GM12891 (cell line): ENCODE results near the gene STAC.
"Not testable (repeated sequence)": the region's sequence is repeated elsewhere in the genome, so short reads cannot be mapped to it uniquely, and the experiment has no call there.

Source experiments
- DNase-seq: peaks from one replicate; pipeline ENCODE4 v3.0.0; 2011; ENCODE audit warnings: low spot score; ENCODE audit not compliant: insufficient read length
- FAIRE-seq: peaks from 2 replicates; lab custom pipeline; 2011; peaks lifted over from hg19 to GRCh38; lab: Jason Lieb, UNC
- PAX5 ChIP-seq: IDR thresholded peaks from 2 replicates; pipeline ENCODE4 v1.6.1; 2011; ENCODE audit warnings: low read length, moderate library complexity, mild to moderate bottlenecking; ENCODE audit not compliant: insufficient read depth, severe bottlenecking
- POLR2A ChIP-seq: IDR thresholded peaks from 2 replicates; pipeline ENCODE4 v1.6.1; 2011; ENCODE audit warnings: low read depth, low read length, control low read depth
- POLR2AphosphoS5 ChIP-seq: IDR thresholded peaks from 2 replicates; pipeline ENCODE4 v1.6.1; 2011; ENCODE audit warnings: low read depth, low read length, control low read depth
- POU2F2 ChIP-seq: IDR thresholded peaks from 2 replicates; pipeline ENCODE4 v1.6.1; 2011; ENCODE audit warnings: low read depth, mild to moderate bottlenecking, control low read depth, low read length, moderate library complexity
- SPI1 ChIP-seq: IDR thresholded peaks from 2 replicates; pipeline ENCODE4 v1.6.1; 2011; ENCODE audit warnings: low read depth, low read length, control low read depth
- TAF1 ChIP-seq: IDR thresholded peaks from 2 replicates; pipeline ENCODE4 v1.6.1; 2011; ENCODE audit warnings: low read depth, low read length, control low read depth

STAC gene

DNA sequence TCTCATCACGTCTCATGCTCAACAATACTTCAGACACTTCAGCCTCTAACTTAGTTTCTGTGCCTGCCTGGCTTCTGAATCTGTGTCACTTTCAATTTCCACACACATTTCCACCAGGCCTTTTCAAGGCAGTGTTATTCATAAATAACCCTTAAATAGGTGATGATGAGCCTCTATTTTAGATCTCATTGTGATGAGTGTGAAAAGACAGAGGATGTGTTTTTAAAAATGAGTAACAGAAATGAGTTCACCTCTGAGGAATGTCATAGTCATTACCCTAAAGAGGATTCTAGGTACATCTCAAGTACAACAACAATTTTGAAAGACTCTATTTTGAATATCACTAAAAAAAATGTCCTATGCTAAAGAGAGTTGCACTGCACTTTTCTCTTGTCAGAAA, 64.6 kb downstream of the STAC start:
- no peak for FAIRE-seq
- TF ChIP-seq POU2F2 (no peak), TAF1 (no peak), PAX5 (no peak), SPI1 (no peak), POLR2A (no peak), POLR2AphosphoS5 (no peak)
- DNase-seq: no peak

- TF ChIP-seq POU2F2 (no peak), TAF1 (no peak), PAX5 (no peak), POLR2A (no peak), POLR2AphosphoS5 (no peak), SPI1 (no peak)
- FAIRE-seq: no peak
- DNase-seq: no peak
Observed at GRCh38 chr3:36446276-36446675, 66.0 kb downstream of the STAC start.

DNA sequence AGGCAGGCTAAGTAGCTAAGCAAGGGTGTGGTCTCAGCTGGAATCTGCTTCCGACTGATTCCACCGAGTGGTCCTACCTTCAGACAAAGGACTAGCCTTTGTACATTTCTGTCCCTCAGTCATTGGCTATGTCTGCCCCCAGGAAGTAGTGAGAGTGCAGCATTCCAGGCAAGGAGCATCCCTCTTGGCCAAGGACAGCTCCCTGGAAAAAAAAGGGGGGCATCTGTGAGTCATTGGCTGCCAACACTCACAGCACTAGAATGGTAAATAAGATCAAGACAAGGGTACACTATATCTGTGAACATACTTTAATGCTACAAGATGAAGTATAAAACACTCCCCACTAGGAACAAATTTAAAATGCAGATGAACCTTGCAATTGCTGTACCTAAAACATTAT, 66.8 kb downstream of the STAC start:
- no peak for DNase-seq
- no peak for FAIRE-seq
- TF ChIP-seq POLR2AphosphoS5 (no peak), POLR2A (no peak), SPI1 (no peak), TAF1 (no peak), POU2F2 (no peak), PAX5 (no peak)

- TF ChIP-seq POLR2AphosphoS5 (no peak), SPI1 (no peak), TAF1 (no peak), POU2F2 (no peak), POLR2A (no peak), PAX5 (no peak)
- DNase-seq: no peak
- FAIRE-seq: no peak
Observed at GRCh38 chr3:36451816-36452215, 71.5 kb downstream of the STAC start.

DNA sequence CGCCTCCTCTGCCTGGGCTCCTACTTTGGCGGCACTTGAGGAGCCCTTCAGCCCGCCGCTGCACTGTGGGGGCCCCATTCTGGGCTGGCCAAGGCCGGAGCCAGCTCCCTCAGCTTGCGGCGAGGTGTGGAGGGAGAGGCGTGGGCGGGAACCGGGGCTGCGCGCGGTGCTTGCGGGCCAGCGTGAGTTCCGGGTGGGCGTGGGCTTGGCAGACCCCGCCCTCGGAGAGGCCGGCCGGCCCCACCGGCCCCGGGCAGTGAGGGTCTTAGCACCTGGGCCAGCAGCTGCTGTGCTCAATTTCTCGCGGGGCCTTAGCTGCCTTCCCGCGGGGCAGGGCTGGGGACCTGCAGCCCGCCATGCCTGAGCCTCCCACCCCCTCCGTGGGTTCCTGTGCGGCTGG, 72.9 kb downstream of the STAC start:
- not testable (repeated sequence) for DNase-seq

GRCh38 chr3:36453896-36454295, 73.6 kb downstream of the STAC start:
- not testable (repeated sequence) for FAIRE-seq, DNase-seq

More for the DNA sequence above, 72.9 kb downstream of the STAC start:
- FAIRE-seq: not testable (repeated sequence)

DNA sequence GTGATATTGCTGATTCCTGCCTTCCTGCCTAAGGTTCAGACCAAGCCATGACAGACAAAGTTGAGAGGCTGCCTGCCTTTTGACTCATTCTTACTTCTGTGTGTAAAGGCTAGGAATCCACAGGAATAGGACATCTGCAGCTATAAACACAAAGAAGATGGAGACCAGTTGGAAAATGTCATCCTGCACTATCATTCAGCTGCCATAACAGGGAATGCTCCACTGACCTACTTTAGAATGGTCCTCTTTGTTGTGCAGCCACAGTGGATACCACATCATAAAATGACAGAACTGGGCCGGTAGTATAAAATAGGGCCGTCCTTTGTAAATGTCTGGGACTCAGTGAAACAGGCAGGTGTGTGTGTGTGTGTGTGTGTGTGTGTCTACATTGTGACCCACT, 75.1 kb downstream of the STAC start:
- FAIRE-seq (no peak), DNase-seq (no peak)
- no peak for TF ChIP-seq POLR2A
- no peak for TF ChIP-seq PAX5
- TF ChIP-seq POU2F2: no peak
- TF ChIP-seq POLR2AphosphoS5: no peak
- TF ChIP-seq SPI1: no peak
- TF ChIP-seq TAF1: no peak

DNA sequence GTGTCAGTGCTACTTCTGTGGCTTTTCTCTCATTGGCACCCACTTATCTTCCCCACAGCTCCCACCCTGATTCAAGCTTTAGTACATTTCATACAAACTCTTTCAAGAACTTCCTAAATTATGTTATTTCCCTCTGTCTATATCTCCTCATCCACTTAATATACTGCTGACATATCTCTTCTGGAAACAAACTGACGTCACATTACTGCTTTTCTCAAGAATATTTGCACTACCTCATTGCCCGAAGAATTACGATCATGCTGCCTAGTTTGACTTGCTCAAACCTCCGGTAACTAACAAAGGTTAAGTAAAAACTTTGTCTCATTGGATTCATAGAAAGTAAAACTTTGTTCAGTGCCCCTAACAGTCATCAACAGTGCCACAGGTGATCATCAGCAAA, 76.5 kb downstream of the STAC start:
- FAIRE-seq (no peak), DNase-seq (no peak)
- TF ChIP-seq SPI1 (no peak), PAX5 (no peak), POLR2AphosphoS5 (no peak), POLR2A (no peak), TAF1 (no peak), POU2F2 (no peak)

DNA sequence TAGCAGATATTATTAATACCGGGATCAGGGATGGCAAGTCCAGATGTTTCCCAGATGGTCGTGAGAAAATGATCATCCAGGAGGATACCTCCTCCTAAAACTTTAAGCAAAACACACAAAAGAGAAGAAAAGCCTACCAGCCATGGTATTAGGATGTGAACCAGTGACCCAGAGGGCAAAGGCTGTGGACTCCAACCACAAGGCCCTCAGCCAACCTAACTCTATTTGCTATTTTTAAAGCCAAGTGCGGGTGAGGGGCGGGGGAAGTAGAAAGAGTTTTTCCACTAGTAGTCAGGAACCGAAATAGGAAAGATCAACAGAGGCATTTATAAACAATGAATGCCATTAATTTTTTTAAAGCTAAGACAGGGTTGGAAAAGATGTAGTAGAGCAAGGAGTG, 77.4 kb downstream of the STAC start:
- DNase-seq (no peak), FAIRE-seq (no peak)
- TF ChIP-seq POU2F2: no peak
- TF ChIP-seq TAF1: no peak
- no peak for TF ChIP-seq POLR2A
- TF ChIP-seq POLR2AphosphoS5: no peak
- no peak for TF ChIP-seq PAX5
- no peak for TF ChIP-seq SPI1

DNA sequence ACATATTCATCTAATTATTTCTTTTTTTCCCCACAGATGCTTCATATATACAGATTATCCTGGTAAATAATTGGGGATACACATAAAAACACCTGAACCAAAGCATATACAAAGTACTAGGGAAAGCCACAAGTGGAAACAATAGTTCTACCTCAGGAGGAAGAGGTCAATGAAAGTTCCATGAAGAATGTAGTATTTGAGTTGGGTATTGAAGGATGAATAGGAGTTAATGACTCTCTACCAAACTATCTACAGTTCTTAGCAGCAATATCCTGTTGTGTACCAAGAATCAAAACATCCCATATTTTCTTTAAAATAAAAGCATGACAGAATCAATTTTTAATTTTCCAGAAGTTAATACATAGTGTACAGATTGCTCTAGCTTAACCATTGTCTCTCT, 78.9 kb downstream of the STAC start:
- FAIRE-seq: no peak
- DNase-seq: no peak
- TF ChIP-seq POLR2AphosphoS5 (no peak), PAX5 (no peak), SPI1 (no peak), POU2F2 (no peak), POLR2A (no peak), TAF1 (no peak)

DNA sequence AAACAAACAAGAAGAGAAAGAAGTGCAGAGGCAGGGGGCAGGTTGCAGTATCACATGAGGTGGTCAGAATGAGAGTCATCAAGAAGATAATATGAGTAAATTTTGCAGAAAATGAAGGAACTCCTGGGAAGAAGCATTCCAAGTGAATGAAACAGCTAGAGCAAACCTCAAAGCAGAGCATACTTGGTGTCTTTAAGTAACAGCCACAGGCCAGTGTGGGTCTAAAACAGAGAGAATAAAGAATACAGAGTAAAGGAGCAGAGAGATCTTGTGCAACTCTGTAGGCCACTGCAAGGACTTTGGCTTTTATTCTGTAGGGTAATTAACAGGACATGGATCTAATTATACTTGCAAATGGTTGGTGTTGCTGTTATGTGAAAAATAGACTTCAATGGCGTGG, 81.3 kb downstream of the STAC start:
- no peak for TF ChIP-seq POLR2A
- TF ChIP-seq TAF1: no peak
- TF ChIP-seq POLR2AphosphoS5: no peak
- TF ChIP-seq SPI1: no peak
- no peak for TF ChIP-seq POU2F2
- TF ChIP-seq PAX5: no peak
- DNase-seq (no peak), FAIRE-seq (no peak)

DNA sequence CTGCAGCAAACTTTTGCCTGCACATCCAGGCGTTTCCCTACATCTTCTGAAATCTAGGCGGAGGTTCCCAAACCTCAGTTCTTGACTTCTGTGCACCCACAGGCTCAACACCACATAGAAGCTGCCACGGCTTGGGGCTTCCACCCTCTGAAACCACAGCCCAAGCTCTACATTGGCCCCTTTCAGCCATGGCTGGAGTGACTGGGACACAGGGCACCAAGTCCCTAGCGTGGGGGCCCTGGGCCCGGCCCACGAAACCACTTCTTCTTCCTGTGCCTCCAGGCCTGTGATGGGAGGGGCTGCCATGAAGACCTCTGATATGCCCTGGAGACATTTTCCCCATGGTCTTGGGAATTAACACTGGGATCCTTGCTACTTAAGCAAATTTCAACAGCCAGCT, 91.7 kb downstream of the STAC start:
- DNase-seq, FAIRE-seq: not testable (repeated sequence)
